Measurements from ENCODE around the gene RPL31. TPM values are rescaled to one million over a fixed set of nuclear protein-coding genes. Genes with fewer than 3 reads are reported as not detected.

The RPL31 gene
- total RNA-seq, 4 donors from 2014 or later: 638 to 2,401 (median 1,440) TPM

- intact Hi-C loops (cut with DNase I): no loop called here
- H3K9me3 ChIP-seq: no peaks in the 10 kb centered on the region
- peaks cover 11 to 42% (median 14%) of the 10 kb centered on the region in 3 donors for H3K36me3 ChIP-seq
- TF ChIP-seq CTCF (IDR thresholded peaks at IDR 0.05) (no peak), POLR2A (IDR thresholded peaks at IDR 0.05) (no peak)
- WGBS, 2 donors: 76 to 94% methylated on average over 2 of the region's 2 CpGs
- peaks cover 0 to 30% (median 23%) of the 10 kb centered on the region in 3 donors for H3K4me1 ChIP-seq
- no peaks in the 10 kb centered on the region for H3K27me3 ChIP-seq
- H3K4me3 ChIP-seq: no peak overlapping the region
- H3K27ac ChIP-seq: no peak overlapping the region
- DNase-seq: no peak
Measured at GRCh38 chr2:100999995-101000394, 2.1 kb upstream of the RPL31 start.

- no peaks in the 10 kb centered on the region for H3K9me3 ChIP-seq
- WGBS, 2 donors: 1 to 2% methylated on average over 20 to 21 of the region's 26 CpGs
- no peak for DNase-seq
- peaks cover 24 to 46% (median 35%) of the 10 kb centered on the region in 3 donors for H3K36me3 ChIP-seq
- intact Hi-C loops (cut with DNase I): no loop called here
- peaks cover 0 to 45% (median 29%) of the 10 kb centered on the region in 3 donors for H3K4me1 ChIP-seq
- H3K27me3 ChIP-seq: no peaks in the 10 kb centered on the region
- peak overlapping the region; percentile 75 to 90 (median 84) for H3K4me3 ChIP-seq
- TF ChIP-seq POLR2A (IDR thresholded peaks at IDR 0.05): no peak
- TF ChIP-seq CTCF (IDR thresholded peaks at IDR 0.05): no peak
- peak overlapping the region; percentile 89 to 97 (median 93) for H3K27ac ChIP-seq
Measured at GRCh38 chr2:101002562-101003277, 631 bp downstream of the RPL31 start.

GRCh38 chr2:101003278-101003775 is 1.2 kb downstream of the RPL31 start:
- Histone ChIP-seq H3K27me3 (no peaks in the 10 kb centered on the region), H3K9me3 (no peaks in the 10 kb centered on the region), H3K36me3 (peaks cover 25 to 52% (median 35%) of the 10 kb centered on the region in 3 donors), H3K4me3 (peak overlapping the region; percentile 75 to 90 (median 84)), H3K27ac (peak overlapping the region; percentile 89 to 97 (median 93)), H3K4me1 (peaks cover 0 to 45% (median 29%) of the 10 kb centered on the region in 3 donors)
- 16 to 22% methylated on average over 12 of the region's 12 CpGs for WGBS, 2 donors
- TF ChIP-seq POLR2A (IDR thresholded peaks at IDR 0.05) (no peak), CTCF (IDR thresholded peaks at IDR 0.05) (no peak)
- DNase-seq: no peak
- intact Hi-C loops (cut with DNase I): no loop called here

GRCh38 chr2:101004620-101005325 is 2.7 kb downstream of the RPL31 start:
- no peaks in the 10 kb centered on the region for H3K27me3 ChIP-seq
- H3K36me3 ChIP-seq: peaks cover 25 to 67% (median 35%) of the 10 kb centered on the region in 3 donors
- no peaks in the 10 kb centered on the region for H3K9me3 ChIP-seq
- DNase-seq: no peak
- 85 to 86% methylated on average over 8 to 12 of the region's 12 CpGs for WGBS, 2 donors
- peaks cover 0 to 45% (median 29%) of the 10 kb centered on the region in 3 donors for H3K4me1 ChIP-seq
- peak overlapping the region in 1 of 4 donors; percentile 75 for H3K4me3 ChIP-seq
- no peak overlapping the region for H3K27ac ChIP-seq
- intact Hi-C loops (cut with DNase I): no loop called here
- TF ChIP-seq POLR2A (IDR thresholded peaks at IDR 0.05): no peak
- TF ChIP-seq CTCF (IDR thresholded peaks at IDR 0.05): no peak
